SK-N-SH treated with all-trans-retinoic acid at 6 μM for 48 hours (cell line): ENCODE measurements around the gene MSLN.

Experiments
- ARNTL ChIP-seq: fragments of 450-650 bp; formaldehyde crosslinking; IDR thresholded peaks from 2 replicates; pipeline ENCODE4 v1.5.0; 2020; ENCODE audit warnings: low read depth, mild to moderate bottlenecking, moderate library complexity, borderline replicate concordance
- BACH2 ChIP-seq: fragments of 250-450 bp; sonication (Bioruptor Pico); IDR thresholded peaks from 2 replicates; pipeline ENCODE4 v1.9.0; 2021; ENCODE audit warnings: mild to moderate bottlenecking, borderline replicate concordance
- GLIS3 ChIP-seq: fragments of 250-450 bp; sonication (Bioruptor Pico); IDR thresholded peaks from 2 replicates; pipeline ENCODE4 v1.5.0; 2020; ENCODE audit warnings: mild to moderate bottlenecking, moderate library complexity
- OSR1 ChIP-seq: fragments of 250-450 bp; sonication (Bioruptor Pico); IDR thresholded peaks from 2 replicates; pipeline ENCODE4 v1.8.0; 2022; ENCODE audit warnings: moderate library complexity, mild to moderate bottlenecking, inconsistent platforms
- PPARA ChIP-seq: fragments of 250-450 bp; sonication (Bioruptor Pico); IDR thresholded peaks from 2 replicates; pipeline ENCODE4 v1.5.0; 2020; ENCODE audit warnings: mild to moderate bottlenecking, borderline replicate concordance
- RARB ChIP-seq: fragments of 250-450 bp; sonication (Bioruptor Pico); IDR thresholded peaks from 2 replicates; pipeline ENCODE4 v1.8.0; 2021; ENCODE audit warnings: mild to moderate bottlenecking, moderate library complexity
- SNAI2 ChIP-seq: fragments of 250-450 bp; sonication (Bioruptor Pico); IDR thresholded peaks from 2 replicates; pipeline ENCODE4 v1.5.0; 2020; ENCODE audit warnings: mild to moderate bottlenecking, moderate library complexity
- TCF4 ChIP-seq: fragments of 250-450 bp; sonication (Bioruptor Pico); IDR thresholded peaks from 2 replicates; pipeline ENCODE4 v1.8.0; 2021; ENCODE audit warnings: mild to moderate bottlenecking, moderate library complexity, borderline replicate concordance
- ZFP3 ChIP-seq: fragments of 250-450 bp; sonication (Bioruptor Pico); IDR thresholded peaks from 2 replicates; pipeline ENCODE4 v1.5.0; 2020; ENCODE audit warnings: mild to moderate bottlenecking, moderate library complexity
- ZFP30 ChIP-seq: fragments of 450-650 bp; formaldehyde crosslinking; IDR thresholded peaks from 2 replicates; pipeline ENCODE4 v1.5.0; 2022; ENCODE audit warnings: mild to moderate bottlenecking, moderate library complexity
- TF ChIP-seq, protein P1 (sequence below): fragments of 250-450 bp; sonication (Bioruptor Pico); IDR thresholded peaks from 2 replicates; pipeline ENCODE4 v1.8.0; 2020; ENCODE audit warnings: mild to moderate bottlenecking, moderate library complexity, borderline replicate concordance
- TF ChIP-seq, protein P2 (sequence below): fragments of 250-450 bp; sonication (Bioruptor Pico); IDR thresholded peaks from 2 replicates; pipeline ENCODE4 v1.5.1; 2021; ENCODE audit warnings: mild to moderate bottlenecking, moderate library complexity
- TF ChIP-seq, protein P3 (sequence below): fragments of 250-450 bp; sonication (Bioruptor Pico); IDR thresholded peaks from 2 replicates; pipeline ENCODE4 v1.5.1; 2020; ENCODE audit warnings: low read depth, mild to moderate bottlenecking, moderate library complexity

DNA sequence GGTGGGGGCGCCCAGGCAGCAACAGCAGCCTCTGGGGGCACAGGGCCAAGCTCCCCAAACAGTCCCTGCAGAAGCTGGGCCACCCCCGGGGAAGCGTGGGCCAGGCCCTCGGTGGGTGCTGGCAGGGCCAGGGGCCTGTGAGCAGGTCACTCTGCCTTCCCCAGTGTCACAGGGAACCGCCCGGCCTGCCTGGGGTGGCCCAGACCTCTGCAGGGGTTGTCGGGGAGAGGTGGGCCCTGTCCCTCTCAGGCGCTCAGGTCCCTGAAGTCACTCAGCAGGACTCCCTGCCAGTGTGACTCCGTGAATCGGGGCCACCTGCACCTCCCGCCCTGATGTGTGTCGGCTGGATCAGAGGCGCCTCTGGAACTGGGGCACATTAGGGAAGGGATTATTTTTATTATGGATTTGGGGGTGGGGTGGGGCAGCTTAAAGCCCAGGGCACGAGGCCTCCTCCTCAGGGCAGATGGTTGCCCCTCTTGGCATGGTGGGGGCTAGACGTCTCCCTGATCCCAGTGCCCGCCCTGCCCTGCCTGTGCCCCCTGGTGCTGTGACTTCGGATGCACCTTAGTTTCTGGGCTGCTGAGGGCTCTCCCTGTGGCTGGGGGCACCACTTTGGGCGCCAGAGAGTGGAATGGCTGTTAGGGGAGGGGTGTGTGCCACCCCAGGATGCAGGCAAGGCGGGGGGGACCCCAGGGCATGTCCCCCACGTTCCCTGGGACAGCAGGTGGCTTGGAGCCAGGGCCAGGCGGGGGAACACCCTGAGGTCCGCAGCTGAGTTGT, 41.2 kb downstream of the MSLN start:
- no peak for TF ChIP-seq ARNTL (CRISPR knock-in tag)
- TF ChIP-seq RARB (CRISPR knock-in tag) = no peak
- TF ChIP-seq, protein P1, sequence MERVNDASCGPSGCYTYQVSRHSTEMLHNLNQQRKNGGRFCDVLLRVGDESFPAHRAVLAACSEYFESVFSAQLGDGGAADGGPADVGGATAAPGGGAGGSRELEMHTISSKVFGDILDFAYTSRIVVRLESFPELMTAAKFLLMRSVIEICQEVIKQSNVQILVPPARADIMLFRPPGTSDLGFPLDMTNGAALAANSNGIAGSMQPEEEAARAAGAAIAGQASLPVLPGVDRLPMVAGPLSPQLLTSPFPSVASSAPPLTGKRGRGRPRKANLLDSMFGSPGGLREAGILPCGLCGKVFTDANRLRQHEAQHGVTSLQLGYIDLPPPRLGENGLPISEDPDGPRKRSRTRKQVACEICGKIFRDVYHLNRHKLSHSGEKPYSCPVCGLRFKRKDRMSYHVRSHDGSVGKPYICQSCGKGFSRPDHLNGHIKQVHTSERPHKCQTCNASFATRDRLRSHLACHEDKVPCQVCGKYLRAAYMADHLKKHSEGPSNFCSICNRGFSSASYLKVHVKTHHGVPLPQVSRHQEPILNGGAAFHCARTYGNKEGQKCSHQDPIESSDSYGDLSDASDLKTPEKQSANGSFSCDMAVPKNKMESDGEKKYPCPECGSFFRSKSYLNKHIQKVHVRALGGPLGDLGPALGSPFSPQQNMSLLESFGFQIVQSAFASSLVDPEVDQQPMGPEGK (CRISPR knock-in tag) = no peak
- no peak for TF ChIP-seq BACH2 (CRISPR knock-in tag)
- TF ChIP-seq, protein P2, sequence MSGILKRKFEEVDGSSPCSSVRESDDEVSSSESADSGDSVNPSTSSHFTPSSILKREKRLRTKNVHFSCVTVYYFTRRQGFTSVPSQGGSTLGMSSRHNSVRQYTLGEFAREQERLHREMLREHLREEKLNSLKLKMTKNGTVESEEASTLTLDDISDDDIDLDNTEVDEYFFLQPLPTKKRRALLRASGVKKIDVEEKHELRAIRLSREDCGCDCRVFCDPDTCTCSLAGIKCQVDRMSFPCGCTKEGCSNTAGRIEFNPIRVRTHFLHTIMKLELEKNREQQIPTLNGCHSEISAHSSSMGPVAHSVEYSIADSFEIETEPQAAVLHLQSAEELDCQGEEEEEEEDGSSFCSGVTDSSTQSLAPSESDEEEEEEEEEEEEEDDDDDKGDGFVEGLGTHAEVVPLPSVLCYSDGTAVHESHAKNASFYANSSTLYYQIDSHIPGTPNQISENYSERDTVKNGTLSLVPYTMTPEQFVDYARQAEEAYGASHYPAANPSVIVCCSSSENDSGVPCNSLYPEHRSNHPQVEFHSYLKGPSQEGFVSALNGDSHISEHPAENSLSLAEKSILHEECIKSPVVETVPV (CRISPR knock-in tag) = no peak
- TF ChIP-seq GLIS3 (CRISPR knock-in tag) = no peak
- no peak for TF ChIP-seq ZFP3 (CRISPR knock-in tag)
- TF ChIP-seq OSR1 (CRISPR knock-in tag) = no peak
- TF ChIP-seq, protein P3, sequence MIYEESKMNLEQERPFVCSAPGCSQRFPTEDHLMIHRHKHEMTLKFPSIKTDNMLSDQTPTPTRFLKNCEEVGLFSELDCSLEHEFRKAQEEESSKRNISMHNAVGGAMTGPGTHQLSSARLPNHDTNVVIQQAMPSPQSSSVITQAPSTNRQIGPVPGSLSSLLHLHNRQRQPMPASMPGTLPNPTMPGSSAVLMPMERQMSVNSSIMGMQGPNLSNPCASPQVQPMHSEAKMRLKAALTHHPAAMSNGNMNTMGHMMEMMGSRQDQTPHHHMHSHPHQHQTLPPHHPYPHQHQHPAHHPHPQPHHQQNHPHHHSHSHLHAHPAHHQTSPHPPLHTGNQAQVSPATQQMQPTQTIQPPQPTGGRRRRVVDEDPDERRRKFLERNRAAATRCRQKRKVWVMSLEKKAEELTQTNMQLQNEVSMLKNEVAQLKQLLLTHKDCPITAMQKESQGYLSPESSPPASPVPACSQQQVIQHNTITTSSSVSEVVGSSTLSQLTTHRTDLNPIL (CRISPR knock-in tag) = no peak
- TF ChIP-seq TCF4 (CRISPR knock-in tag) = no peak
- TF ChIP-seq PPARA = no peak
- no peak for TF ChIP-seq SNAI2 (CRISPR knock-in tag)
- TF ChIP-seq ZFP30 (CRISPR knock-in tag) = no peak
